HepG2 (cell line): ENCODE data around the gene ABCC2. TPM values are rescaled to one million over a fixed set of nuclear protein-coding genes. Genes with fewer than 3 reads are reported as not detected.

Experiments
- ATAC-seq: fragments of 200-7000 bp; cut with Tn5 transposase; 3 replicates; pipeline ENCODE4 v1.9.1; 2020; ENCODE audit warnings: mild to moderate bottlenecking, moderate library complexity
- BruUV-seq: library from RNA; stranded (reverse); fragments of 400-500 nt; replicated peaks from 2 replicates; lab custom pipeline; 2021; lab: Mats Ljungman, UMichigan
- CTCF ChIA-PET: fragments of 300-600 bp; formaldehyde crosslinking; extraction: SDS; loops from one replicate; lab custom pipeline; 2021; ENCODE audit warnings: low total read pairs, inconsistent platforms, low intra/inter-chr PET ratio; lab: Yijun Ruan, JAX
- POLR2A ChIA-PET: fragments of 350-600 bp; sonication (Branson Sonifier 250); formaldehyde crosslinking; loops from one replicate; lab custom pipeline; 2020; ENCODE audit warnings: antibody characterized with exemption, inconsistent platforms; lab: Yijun Ruan, JAX
- DNase-seq: peaks from one replicate; pipeline ENCODE4 v3.0.0-alpha.2; 2015; ENCODE audit warnings: low spot score
- FAIRE-seq: peaks from 3 replicates; lab custom pipeline; 2011; peaks lifted over from hg19 to GRCh38; lab: Jason Lieb, UNC
- H2AFZ ChIP-seq: one replicate; pipeline ENCODE4 v1.6.1; 2011; ENCODE audit warnings: low read length, inconsistent platforms
- H3K27ac ChIP-seq: fragments of 300-600 bp; 3 replicates; pipeline ENCODE4 v1.8.0; 2011; ENCODE audit warnings: mixed run types, mild to moderate bottlenecking, mixed read lengths, low read length, inconsistent platforms; ENCODE audit not compliant: insufficient read depth; ENCODE audit errors: extremely low read length
- H3K27me3 ChIP-seq, 2 experiments: fragments of 200-600 bp in 1 of 2; 2 replicates in 1 of 2; 3 replicates in 1 of 2; pipeline versions ENCODE4 v1.6.0 to v1.8.0; 2011; ENCODE audit warnings: low read length in 2 of 2, mild to moderate bottlenecking in 2 of 2, moderate library complexity in 2 of 2, inconsistent platforms in 1 of 2; ENCODE audit not compliant: insufficient read depth in 2 of 2, control insufficient read depth in 1 of 2
- H3K36me3 ChIP-seq, 2 experiments: fragments of 200-600 bp in 1 of 2; replicated peaks in 1 of 2; 2 replicates in 1 of 2; 3 replicates in 1 of 2; pipeline versions ENCODE4 v1.5.1 to v1.8.0; 2011; ENCODE audit warnings: low read length in 2 of 2, inconsistent platforms in 1 of 2; ENCODE audit not compliant: insufficient read depth in 2 of 2, control insufficient read depth in 1 of 2
- H3K4me1 ChIP-seq: 2 replicates; pipeline ENCODE4 v1.5.1; 2012; ENCODE audit warnings: low read length, inconsistent platforms; ENCODE audit not compliant: insufficient read depth
- H3K4me2 ChIP-seq: 2 replicates; pipeline ENCODE4 v1.6.0; 2011; ENCODE audit warnings: low read depth, low read length, inconsistent platforms
- H3K4me3 ChIP-seq, 3 experiments: fragments of 200-600 bp in 1 of 3; sonication (generic), shearing (Covaris generic) in 1 of 3; replicated peaks in 1 of 3; 2 replicates each; pipeline ENCODE4 v1.5.1; 2011 to 2016; ENCODE audit warnings: low read length in 3 of 3, inconsistent platforms in 2 of 3, low read depth in 2 of 3, mild to moderate bottlenecking in 2 of 3, control low read depth in 1 of 3, mixed read lengths in 1 of 3; ENCODE audit not compliant: insufficient read depth in 1 of 3
- H3K79me2 ChIP-seq: one replicate; pipeline ENCODE4 v1.6.1; 2011; ENCODE audit warnings: low read length, inconsistent platforms; ENCODE audit not compliant: insufficient read depth
- H3K9ac ChIP-seq: 2 replicates; pipeline ENCODE4 v1.6.0; 2011; ENCODE audit warnings: mild to moderate bottlenecking, low read depth, low read length, inconsistent platforms; ENCODE audit not compliant: insufficient read depth
- H3K9me3 ChIP-seq: 2 replicates; pipeline ENCODE4 v1.5.1; 2012; ENCODE audit warnings: mild to moderate bottlenecking, low read length
- H4K20me1 ChIP-seq: 2 replicates; pipeline ENCODE4 v1.6.0; 2011; ENCODE audit warnings: inconsistent platforms, mild to moderate bottlenecking, low read length, moderate library complexity; ENCODE audit not compliant: insufficient read depth
- AKAP8 ChIP-seq: sonication (generic); formaldehyde crosslinking; IDR thresholded peaks from 2 replicates; pipeline ENCODE4 v1.5.1; 2020; ENCODE audit warnings: mild to moderate bottlenecking, missing genetic modification reagents
- FOXO1 ChIP-seq: sonication (generic); formaldehyde crosslinking; IDR thresholded peaks from 2 replicates; pipeline ENCODE4 v1.4.0; 2020; ENCODE audit warnings: missing genetic modification reagents
- GATAD2A ChIP-seq: IDR thresholded peaks from 2 replicates; pipeline ENCODE4 v1.6.1; 2016
- IRF2 ChIP-seq: IDR thresholded peaks from 2 replicates; pipeline ENCODE4 v1.6.1; 2018; ENCODE audit warnings: missing genetic modification reagents, missing compliant biosample characterization
- KAT8 ChIP-seq: IDR thresholded peaks from 2 replicates; pipeline ENCODE4 v1.6.1; 2016; ENCODE audit warnings: missing genetic modification reagents, missing compliant biosample characterization
- MAFK ChIP-seq, 2 experiments: IDR thresholded peaks in 1 of 2; conservative IDR thresholded peaks in 1 of 2; 2 replicates each; pipeline ENCODE4 v1.6.1; 2011; ENCODE audit warnings: improper control_type of control experiment in 2 of 2, low read length in 2 of 2
- NCOR1 ChIP-seq: fragments of 200-600 bp; sonication (generic); IDR thresholded peaks from 2 replicates; pipeline ENCODE4 v1.7.0; 2017; ENCODE audit warnings: antibody characterized with exemption, low read length, borderline replicate concordance
- REL ChIP-seq: sonication (generic); formaldehyde crosslinking; conservative IDR thresholded peaks from 2 replicates; pipeline ENCODE4 v1.8.0; 2022; ENCODE audit warnings: mild to moderate bottlenecking, missing genetic modification reagents, moderate library complexity
- REPIN1 ChIP-seq: sonication (generic); formaldehyde crosslinking; IDR thresholded peaks from 2 replicates; pipeline ENCODE4 v1.8.0; 2022; ENCODE audit warnings: missing genetic modification reagents, low read depth, mild to moderate bottlenecking, borderline replicate concordance
- TGIF2 ChIP-seq: IDR thresholded peaks from 2 replicates; pipeline ENCODE4 v1.6.1; 2016; ENCODE audit warnings: control low read depth, missing compliant biosample characterization
- TMF1 ChIP-seq: sonication (generic); formaldehyde crosslinking; IDR thresholded peaks from 2 replicates; pipeline ENCODE4 v1.8.1; 2022; ENCODE audit warnings: low read depth, missing genetic modification reagents
- ZKSCAN1 ChIP-seq: fragments of 150-350 bp; IDR thresholded peaks from 2 replicates; pipeline ENCODE4 v1.6.1; 2014; ENCODE audit warnings: low read length
- ZNF33B ChIP-seq: sonication (generic); formaldehyde crosslinking; IDR thresholded peaks from 2 replicates; pipeline ENCODE4 v1.5.1; 2020; ENCODE audit warnings: mild to moderate bottlenecking, missing genetic modification reagents
- ZNF547 ChIP-seq: sonication (generic); formaldehyde crosslinking; IDR thresholded peaks from 2 replicates; pipeline ENCODE4 v1.5.1; 2020; ENCODE audit warnings: mild to moderate bottlenecking, missing genetic modification reagents
- WGBS: methylation state at CpG from one replicate; pipeline ENCODE4 v1.1.6; 2017; ENCODE audit warnings: low lambda C conversion rate; 5-methylcytosine and 5-hydroxymethylcytosine counted together
- in situ Hi-C: cut with HindIII; loops from 2 replicates; pipeline ENCODE4 v1.10.0; 2017; ENCODE audit warnings: low pct_unique_long_range_greater_than_20kb; ENCODE audit not compliant: extremely low pct_ligation_motif_present
- intact Hi-C: fragments of 100-400 bp; cut with micrococcal nuclease; formaldehyde crosslinking; loops from one replicate; pipeline ENCODE4 v1.10.0; 2022; ENCODE audit not compliant: unreplicated experiment
- polyA plus RNA-seq, 8 experiments: library from polyadenylated mRNA; depleted of rRNA in 3 of 8; stranded (reverse) in 7 of 8; unstranded in 1 of 8; fragments of >200 nt; fragmentation: Illumina TruSeq in 4 of 8; extraction: Trizol in 4 of 8; gene quantifications; 2 replicates each; pipeline versions ENCODE4 v1.2.1 to v1.2.3, GENCODE V29; 2011 to 2016; ENCODE audit warnings: low read depth in 4 of 8, missing spikeins in 1 of 8, mixed read lengths in 1 of 8; ENCODE audit not compliant: insufficient read depth in 1 of 8
- total RNA-seq, 5 experiments: library from RNA; depleted of rRNA; stranded (reverse); fragments of >200 nt; fragmentation: Illumina TruSeq; extraction: Trizol; gene quantifications; 2 replicates each; pipeline ENCODE4 v1.2.3, GENCODE V29; 2016; ENCODE audit warnings: low read depth in 1 of 5
- TF ChIP-seq, protein P1 (sequence below): sonication (generic); formaldehyde crosslinking; IDR thresholded peaks from 2 replicates; pipeline ENCODE4 v1.8.1; 2023; ENCODE audit warnings: missing genetic modification reagents, inconsistent platforms, borderline replicate concordance
- TF ChIP-seq, protein P2 (sequence below): sonication (generic); formaldehyde crosslinking; IDR thresholded peaks from 2 replicates; pipeline ENCODE4 v1.4.0; 2020; ENCODE audit warnings: mild to moderate bottlenecking, missing genetic modification reagents
- TF ChIP-seq, protein P3 (sequence below): sonication (generic); formaldehyde crosslinking; IDR thresholded peaks from 2 replicates; pipeline ENCODE4 v1.5.0; 2020; ENCODE audit warnings: mild to moderate bottlenecking, missing genetic modification reagents
- TF ChIP-seq, protein P4 (sequence below), 2 experiments: sonication (generic) in 1 of 2; formaldehyde crosslinking in 1 of 2; IDR thresholded peaks; 2 replicates each; pipeline versions ENCODE4 v1.4.0 to v1.6.1; 2018 to 2020; ENCODE audit warnings: missing genetic modification reagents in 2 of 2, borderline replicate concordance in 1 of 2, low read depth in 1 of 2, mild to moderate bottlenecking in 1 of 2, missing biosample characterization in 1 of 2

Gene ABCC2
- total and polyA plus RNA-seq, 2 of the 13 experiments (the other 11 are each of a cell fraction or from before 2014, with no cell fraction given), result 181 to 497 TPM

DNA sequence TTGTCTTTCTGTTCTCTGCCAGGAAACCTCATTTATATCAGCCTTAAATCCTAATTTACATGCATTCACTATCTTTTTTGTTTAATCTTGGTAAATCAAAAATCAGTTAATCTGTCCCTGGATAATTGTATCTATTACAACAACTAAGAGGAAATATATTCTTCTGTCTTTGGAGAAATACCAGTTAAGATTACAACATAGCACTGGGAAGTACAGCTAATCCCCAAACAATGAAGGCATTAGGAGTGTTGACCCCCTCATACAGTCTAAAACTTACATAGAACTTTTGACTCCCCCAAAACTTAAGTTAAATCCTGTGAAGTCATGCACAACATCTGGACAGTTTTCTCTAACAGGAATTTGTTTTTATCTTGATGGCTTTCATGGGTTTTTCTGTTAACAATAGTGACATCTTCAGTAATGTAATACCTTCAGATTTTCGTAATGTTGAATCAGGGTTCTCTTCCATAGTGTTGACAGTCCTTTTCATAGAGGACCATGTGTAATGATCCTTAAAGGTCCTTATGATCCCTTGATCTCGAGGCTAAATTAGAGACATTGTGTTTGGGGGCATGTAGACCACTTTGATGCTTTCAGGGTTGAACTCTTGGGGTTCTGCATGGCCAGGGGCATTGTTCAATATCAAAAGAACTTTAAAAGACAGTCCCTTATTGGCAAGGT lies 24.1 kb upstream of the ABCC2 start (continued):
- TF ChIP-seq REL (CRISPR knock-in tag) (no peak), TMF1 (no peak), ZNF33B (no peak), NCOR1 (no peak), REPIN1 (CRISPR knock-in tag) (no peak), IRF2 (CRISPR knock-in tag) (no peak), AKAP8 (CRISPR knock-in tag) (no peak), KAT8 (CRISPR knock-in tag) (no peak), GATAD2A (CRISPR knock-in tag) (no peak)
- TF ChIP-seq, protein P1, sequence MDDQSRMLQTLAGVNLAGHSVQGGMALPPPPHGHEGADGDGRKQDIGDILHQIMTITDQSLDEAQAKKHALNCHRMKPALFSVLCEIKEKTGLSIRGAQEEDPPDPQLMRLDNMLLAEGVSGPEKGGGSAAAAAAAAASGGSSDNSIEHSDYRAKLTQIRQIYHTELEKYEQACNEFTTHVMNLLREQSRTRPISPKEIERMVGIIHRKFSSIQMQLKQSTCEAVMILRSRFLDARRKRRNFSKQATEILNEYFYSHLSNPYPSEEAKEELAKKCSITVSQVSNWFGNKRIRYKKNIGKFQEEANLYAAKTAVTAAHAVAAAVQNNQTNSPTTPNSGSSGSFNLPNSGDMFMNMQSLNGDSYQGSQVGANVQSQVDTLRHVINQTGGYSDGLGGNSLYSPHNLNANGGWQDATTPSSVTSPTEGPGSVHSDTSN (CRISPR knock-in tag), result no peak
- TF ChIP-seq, protein P2, sequence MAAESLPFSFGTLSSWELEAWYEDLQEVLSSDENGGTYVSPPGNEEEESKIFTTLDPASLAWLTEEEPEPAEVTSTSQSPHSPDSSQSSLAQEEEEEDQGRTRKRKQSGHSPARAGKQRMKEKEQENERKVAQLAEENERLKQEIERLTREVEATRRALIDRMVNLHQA (CRISPR knock-in tag), result no peak

DNA sequence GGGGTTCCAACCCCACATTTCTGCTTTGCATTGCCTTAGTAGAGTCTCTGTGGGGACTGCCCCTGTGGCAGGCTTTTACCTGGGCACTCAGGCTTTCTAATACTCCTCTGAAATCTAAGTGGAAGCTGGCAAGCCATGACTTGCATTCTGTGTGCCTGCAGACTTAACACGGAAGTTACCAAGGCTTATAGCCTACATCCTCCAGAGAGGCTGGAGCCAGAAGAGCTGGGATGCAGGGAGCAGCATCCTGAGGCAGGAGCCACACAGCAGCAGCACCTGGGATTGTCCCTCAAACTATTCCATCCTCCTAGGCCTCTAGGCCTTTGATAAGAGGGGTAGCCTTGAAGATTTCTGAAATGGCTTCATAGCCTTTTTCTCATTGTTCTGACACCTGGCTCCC lies 22.1 kb upstream of the ABCC2 start:
- H3K27ac ChIP-seq, result peak overlapping the region; percentile 27
- TF ChIP-seq TGIF2 (no peak), ZNF547 (CRISPR knock-in tag) (no peak), ZKSCAN1 (no peak), MAFK (conservative IDR thresholded peaks at IDR 0.05 in 1 of 2, IDR thresholded peaks at IDR 0.05 in 1 of 2; ENCODE audit: low read length in 2 of 2) (no peak), FOXO1 (CRISPR knock-in tag) (no peak)
- TF ChIP-seq, protein P3, sequence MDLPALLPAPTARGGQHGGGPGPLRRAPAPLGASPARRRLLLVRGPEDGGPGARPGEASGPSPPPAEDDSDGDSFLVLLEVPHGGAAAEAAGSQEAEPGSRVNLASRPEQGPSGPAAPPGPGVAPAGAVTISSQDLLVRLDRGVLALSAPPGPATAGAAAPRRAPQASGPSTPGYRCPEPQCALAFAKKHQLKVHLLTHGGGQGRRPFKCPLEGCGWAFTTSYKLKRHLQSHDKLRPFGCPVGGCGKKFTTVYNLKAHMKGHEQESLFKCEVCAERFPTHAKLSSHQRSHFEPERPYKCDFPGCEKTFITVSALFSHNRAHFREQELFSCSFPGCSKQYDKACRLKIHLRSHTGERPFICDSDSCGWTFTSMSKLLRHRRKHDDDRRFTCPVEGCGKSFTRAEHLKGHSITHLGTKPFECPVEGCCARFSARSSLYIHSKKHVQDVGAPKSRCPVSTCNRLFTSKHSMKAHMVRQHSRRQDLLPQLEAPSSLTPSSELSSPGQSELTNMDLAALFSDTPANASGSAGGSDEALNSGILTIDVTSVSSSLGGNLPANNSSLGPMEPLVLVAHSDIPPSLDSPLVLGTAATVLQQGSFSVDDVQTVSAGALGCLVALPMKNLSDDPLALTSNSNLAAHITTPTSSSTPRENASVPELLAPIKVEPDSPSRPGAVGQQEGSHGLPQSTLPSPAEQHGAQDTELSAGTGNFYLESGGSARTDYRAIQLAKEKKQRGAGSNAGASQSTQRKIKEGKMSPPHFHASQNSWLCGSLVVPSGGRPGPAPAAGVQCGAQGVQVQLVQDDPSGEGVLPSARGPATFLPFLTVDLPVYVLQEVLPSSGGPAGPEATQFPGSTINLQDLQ (CRISPR knock-in tag), result no peak
- TF ChIP-seq, protein P4, sequence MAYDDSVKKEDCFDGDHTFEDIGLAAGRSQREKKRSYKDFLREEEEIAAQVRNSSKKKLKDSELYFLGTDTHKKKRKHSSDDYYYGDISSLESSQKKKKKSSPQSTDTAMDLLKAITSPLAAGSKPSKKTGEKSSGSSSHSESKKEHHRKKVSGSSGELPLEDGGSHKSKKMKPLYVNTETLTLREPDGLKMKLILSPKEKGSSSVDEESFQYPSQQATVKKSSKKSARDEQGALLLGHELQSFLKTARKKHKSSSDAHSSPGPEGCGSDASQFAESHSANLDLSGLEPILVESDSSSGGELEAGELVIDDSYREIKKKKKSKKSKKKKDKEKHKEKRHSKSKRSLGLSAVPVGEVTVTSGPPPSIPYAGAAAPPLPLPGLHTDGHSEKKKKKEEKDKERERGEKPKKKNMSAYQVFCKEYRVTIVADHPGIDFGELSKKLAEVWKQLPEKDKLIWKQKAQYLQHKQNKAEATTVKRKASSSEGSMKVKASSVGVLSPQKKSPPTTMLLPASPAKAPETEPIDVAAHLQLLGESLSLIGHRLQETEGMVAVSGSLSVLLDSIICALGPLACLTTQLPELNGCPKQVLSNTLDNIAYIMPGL (CRISPR knock-in tag; IDR thresholded peaks at IDR 0.05; ENCODE audit: borderline replicate concordance in 1 of 2, low read depth in 1 of 2), result no peak

More for the DNA sequence above, 22.1 kb upstream of the ABCC2 start:
- WGBS, result 71% methylated on average over 1 of the region's 1 CpG
- H3K79me2 ChIP-seq, result no peaks in the 10 kb centered on the region
- intact Hi-C loops (no loop called here), in situ Hi-C loops (no loop called here)
- BruUV-seq, result no TSS peak
- H3K9ac ChIP-seq, result no peak overlapping the region
- H3K4me3 ChIP-seq, result no peak overlapping the region
- peaks cover 9 to 19% of the 10 kb centered on the region in 2 experiments; a peak in 4 of 5 replicates for H3K36me3 ChIP-seq
- H3K9me3 ChIP-seq, result no peaks in the 10 kb centered on the region
- CTCF ChIA-PET, result no interaction called here
- H3K4me1 ChIP-seq, result peaks cover 41% of the 10 kb centered on the region
- DNase-seq, result no peak
- POLR2A ChIA-PET, result no interaction called here
- no peak overlapping the region for H2AFZ ChIP-seq
- H3K27me3 ChIP-seq, result no peaks in the 10 kb centered on the region
- no peak for FAIRE-seq
- no peaks in the 10 kb centered on the region for H4K20me1 ChIP-seq
- peak; percentile 51 for ATAC-seq
- H3K4me2 ChIP-seq, result no peak overlapping the region
